Measurements from ENCODE around the gene MEN1. TPM values are rescaled to one million over a fixed set of nuclear protein-coding genes. Genes with fewer than 3 reads are reported as not detected.

MEN1 gene
- total and polyA plus RNA-seq, 2 experiments from 2014 or later = 27.7 to 57.5 TPM

GRCh38 chr11:64834723-64835615, 24.6 kb upstream of the MEN1 start:
- H3K4me3 ChIP-seq = no peak overlapping the region

GRCh38 chr11:64834031-64834722, 23.8 kb upstream of the MEN1 start:
- H3K9me3 ChIP-seq (ENCODE audit: low read depth) = no peaks in the 10 kb centered on the region
- no peak overlapping the region for H3K4me3 ChIP-seq
- no peaks in the 10 kb centered on the region for H3K36me3 ChIP-seq
- H3K4me1 ChIP-seq (ENCODE audit: low read depth) = no peaks in the 10 kb centered on the region
- DNase-seq (ENCODE audit: low read depth in 1 of 2, low spot score in 1 of 2) = no peak
- H3K27ac ChIP-seq = no peak overlapping the region
- no peaks in the 10 kb centered on the region for H3K27me3 ChIP-seq
- TF ChIP-seq CTCF (IDR thresholded peaks at IDR 0.05; ENCODE audit: low read depth, low read length) = no peak

More at GRCh38 chr11:64834723-64835615, 24.6 kb upstream of the MEN1 start:
- Histone ChIP-seq H3K4me1 (ENCODE audit: low read depth) (no peaks in the 10 kb centered on the region), H3K9me3 (ENCODE audit: low read depth) (no peaks in the 10 kb centered on the region), H3K27ac (no peak overlapping the region), H3K27me3 (no peaks in the 10 kb centered on the region), H3K36me3 (no peaks in the 10 kb centered on the region)
- peak in 1 of 2 donors; percentile 59 for DNase-seq (ENCODE audit: low read depth in 1 of 2, low spot score in 1 of 2)
- no peak for TF ChIP-seq CTCF (IDR thresholded peaks at IDR 0.05; ENCODE audit: low read depth, low read length)

GRCh38 chr11:64833509-64833908, 23.2 kb upstream of the MEN1 start:
- Histone ChIP-seq H3K27ac (no peak overlapping the region), H3K27me3 (no peaks in the 10 kb centered on the region), H3K36me3 (no peaks in the 10 kb centered on the region), H3K4me1 (ENCODE audit: low read depth) (no peaks in the 10 kb centered on the region), H3K9me3 (ENCODE audit: low read depth) (no peaks in the 10 kb centered on the region), H3K4me3 (no peak overlapping the region)
- DNase-seq (ENCODE audit: low read depth in 1 of 2, low spot score in 1 of 2) = no peak
- no peak for TF ChIP-seq CTCF (IDR thresholded peaks at IDR 0.05; ENCODE audit: low read depth, low read length)

GRCh38 chr11:64833198-64833502, 22.8 kb upstream of the MEN1 start:
- Histone ChIP-seq H3K27me3 (no peaks in the 10 kb centered on the region), H3K27ac (no peak overlapping the region), H3K4me1 (ENCODE audit: low read depth) (no peaks in the 10 kb centered on the region), H3K9me3 (ENCODE audit: low read depth) (no peaks in the 10 kb centered on the region), H3K36me3 (no peaks in the 10 kb centered on the region), H3K4me3 (no peak overlapping the region)
- no peak for DNase-seq (ENCODE audit: low read depth in 1 of 2, low spot score in 1 of 2)
- no peak for TF ChIP-seq CTCF (IDR thresholded peaks at IDR 0.05; ENCODE audit: low read depth, low read length)

- no peak for DNase-seq (ENCODE audit: low read depth in 1 of 2, low spot score in 1 of 2)
- no peaks in the 10 kb centered on the region for H3K36me3 ChIP-seq
- no peaks in the 10 kb centered on the region for H3K4me1 ChIP-seq (ENCODE audit: low read depth)
- no peaks in the 10 kb centered on the region for H3K9me3 ChIP-seq (ENCODE audit: low read depth)
- no peak overlapping the region for H3K27ac ChIP-seq
- no peaks in the 10 kb centered on the region for H3K27me3 ChIP-seq
- no peak for TF ChIP-seq CTCF (IDR thresholded peaks at IDR 0.05; ENCODE audit: low read depth, low read length)
- no peak overlapping the region for H3K4me3 ChIP-seq
Measured at GRCh38 chr11:64832467-64833197, 22.3 kb upstream of the MEN1 start.

Data from cardiac muscle cell (in vitro differentiated cells and primary cell).